DMS79 (cell line): ENCODE data around the gene MMGT1.

ENCODE experiments used
- DNase-seq: peaks from one replicate; lab custom pipeline; 2025; lab: John Stamatoyannopoulos, UW

Gene MMGT1

DNA sequence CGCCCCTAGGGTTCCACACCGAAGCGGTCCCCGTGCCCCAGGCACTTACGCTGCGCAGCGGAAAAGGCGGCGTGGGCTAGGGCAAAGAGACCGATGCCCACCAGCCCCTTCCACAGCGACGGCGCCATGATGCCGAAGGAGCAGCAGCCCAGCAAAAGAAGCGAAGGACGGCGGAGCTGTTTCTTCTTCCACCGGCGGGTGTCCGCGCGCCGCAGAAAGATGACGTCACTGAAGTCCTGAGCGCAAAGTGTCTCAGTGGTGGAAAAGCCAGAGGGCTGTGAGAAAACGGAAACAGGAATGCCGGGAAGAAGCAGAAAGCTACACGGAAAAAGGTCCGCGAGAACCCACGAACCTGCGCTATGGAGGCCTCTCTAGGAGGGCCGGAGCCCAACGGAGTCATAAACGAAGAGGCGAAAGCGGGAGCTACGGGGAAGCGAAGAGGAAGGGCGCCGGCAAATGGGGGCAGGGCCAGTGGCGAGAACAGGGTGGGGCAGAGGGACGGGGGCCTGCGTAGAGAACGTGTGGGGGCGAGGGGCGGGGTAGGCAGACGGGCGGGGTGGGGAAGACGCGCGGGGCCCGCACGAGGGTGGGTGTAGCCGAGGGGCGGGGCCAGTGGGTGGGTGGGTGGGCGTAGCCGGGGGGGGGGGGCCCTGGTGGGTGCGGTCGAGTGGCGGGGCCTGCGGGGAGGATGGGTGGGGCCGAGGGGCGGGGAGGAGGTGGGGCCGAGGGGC lies at the start of gene MMGT1:
Gene MMGT1, minus strand, starts transcription at position 441 of the 731 bp plus-strand sequence. Its CDS starts 313 bp downstream, at position 128.
- peak; percentile 60 for DNase-seq

DNA sequence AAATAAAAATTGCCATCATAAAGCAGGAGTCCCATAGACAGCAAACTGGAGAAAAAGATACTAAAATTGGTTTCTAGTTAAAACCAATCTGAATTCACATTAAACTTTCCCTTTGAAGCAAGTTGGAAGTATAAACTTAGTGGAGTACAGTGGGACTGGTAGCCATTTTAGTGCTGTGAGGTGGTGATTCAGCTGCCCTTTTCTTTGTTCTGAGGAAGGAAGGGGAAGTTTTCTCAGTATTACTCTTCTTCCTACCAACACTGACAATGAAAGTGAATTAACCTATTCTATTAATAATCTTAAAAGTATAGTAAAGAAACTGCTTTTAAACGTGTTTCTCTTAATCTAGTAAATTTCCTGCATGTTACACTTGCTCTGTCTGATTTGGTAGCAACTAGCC lies 48.1 kb upstream of the MMGT1 start:
- DNase-seq = no peak

DNA sequence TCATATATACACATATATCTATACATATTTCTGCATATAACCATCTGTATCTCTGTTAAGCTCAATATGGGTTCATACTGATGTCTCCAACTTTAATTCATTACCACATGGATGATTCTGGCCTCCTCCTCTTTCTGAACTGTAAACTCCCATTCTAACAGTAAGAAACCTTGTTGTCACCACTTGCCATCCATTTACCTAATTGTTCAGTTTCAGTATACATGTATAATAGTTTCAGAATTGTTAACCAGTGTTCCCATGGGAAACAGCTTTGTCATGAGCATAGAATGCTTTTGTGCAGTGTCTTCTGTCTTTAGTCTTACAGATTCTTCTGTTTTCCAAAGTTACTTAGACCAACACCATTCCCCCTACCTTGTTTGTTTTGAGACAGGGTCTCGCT lies 47.4 kb upstream of the MMGT1 start:
- DNase-seq = no peak

DNA sequence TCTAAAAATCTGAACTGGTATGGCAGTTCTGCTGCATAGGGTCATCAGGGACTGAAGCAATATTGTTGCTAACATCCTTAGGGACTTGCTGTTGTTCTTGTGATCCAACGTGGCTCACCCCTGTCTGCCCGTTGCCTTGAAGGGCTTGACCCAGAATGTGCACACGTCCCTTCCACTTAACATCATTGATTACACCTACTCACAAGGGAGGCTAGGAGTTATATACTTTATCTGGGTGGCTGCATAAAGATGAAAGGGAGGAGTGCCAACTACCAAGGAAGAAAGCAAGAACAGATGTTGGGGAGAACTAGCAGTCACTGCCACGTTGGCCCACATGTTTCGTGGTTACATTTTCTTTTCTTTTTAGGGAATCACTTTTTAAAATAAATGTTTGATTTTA lies 45.4 kb upstream of the MMGT1 start:
- DNase-seq = no peak

DNA sequence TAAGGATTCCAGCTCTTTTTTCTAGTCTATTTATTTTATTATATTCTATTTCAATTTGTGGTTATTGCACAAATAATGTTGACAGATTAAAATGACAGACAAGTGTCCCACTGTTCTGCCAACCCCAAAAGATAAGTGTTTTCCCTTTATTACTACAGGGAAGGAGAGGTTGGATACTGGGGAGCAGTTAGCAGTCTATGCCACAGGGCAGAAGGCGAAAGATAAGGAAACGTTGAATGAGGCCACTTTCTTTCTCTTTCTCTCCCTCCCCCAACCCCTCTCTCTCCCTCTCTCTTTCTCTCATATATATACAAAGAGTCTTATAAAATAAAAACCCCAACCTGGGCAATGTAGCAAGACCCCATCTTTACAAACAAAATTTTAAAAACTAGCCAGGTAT lies 43.1 kb upstream of the MMGT1 start:
- no peak for DNase-seq

DNA sequence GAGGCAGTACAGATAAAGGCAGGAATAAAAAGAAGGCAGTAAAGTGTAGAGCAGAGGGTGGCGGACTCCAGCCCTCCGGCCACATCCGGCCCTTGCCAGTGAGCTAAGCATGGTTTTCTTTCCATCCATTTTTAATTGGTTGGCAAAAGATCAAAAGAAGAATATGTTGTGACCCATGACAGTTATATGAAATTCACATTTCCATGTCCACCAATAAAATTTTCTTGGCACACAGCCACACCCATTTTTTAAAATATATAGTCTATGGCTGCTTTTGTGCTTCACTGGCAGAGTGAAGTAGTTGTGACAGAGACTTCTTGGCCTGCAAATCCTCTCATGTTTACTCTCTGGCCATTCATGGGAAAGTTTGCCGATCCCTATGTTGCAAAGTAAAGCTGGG lies 41.2 kb upstream of the MMGT1 start:
- no peak for DNase-seq

DNA sequence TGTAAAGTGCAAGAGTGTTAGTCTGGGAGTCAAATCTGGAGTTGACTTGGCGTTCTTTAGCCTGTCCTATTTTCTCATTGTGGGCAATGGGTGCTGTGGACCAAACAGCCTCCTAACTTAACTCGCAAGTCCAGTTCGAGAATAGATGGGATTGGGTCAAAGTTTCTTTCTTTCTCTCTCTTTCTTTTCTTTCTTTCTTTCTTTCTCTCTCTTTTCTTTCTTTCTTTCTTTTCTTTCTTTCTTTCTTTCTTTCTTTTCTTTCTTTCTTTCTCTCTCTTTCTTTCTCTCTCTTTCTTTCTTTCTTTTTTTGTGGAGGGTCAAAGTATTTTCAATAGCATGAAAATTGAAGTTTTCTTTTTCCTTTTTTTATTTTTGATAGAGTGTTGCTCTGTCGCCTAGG lies 14.5 kb upstream of the MMGT1 start:
- no peak for DNase-seq

DNA sequence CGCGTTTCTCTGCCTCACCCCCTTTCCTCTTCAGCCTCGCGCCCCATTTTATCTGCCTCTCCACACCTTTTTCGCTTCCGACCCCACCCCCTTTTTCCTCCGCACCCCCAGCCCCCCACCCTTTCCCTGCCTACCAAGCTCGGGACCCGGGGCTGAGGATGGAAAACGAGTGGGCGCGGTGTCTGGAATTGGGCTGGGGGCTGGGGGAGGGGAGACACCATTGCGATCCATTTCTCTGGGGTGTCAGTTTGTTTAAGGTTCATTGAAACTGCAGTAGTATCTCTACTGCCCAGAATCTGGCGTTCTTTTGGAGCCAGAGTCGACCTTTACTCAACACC lies 12.2 kb upstream of the MMGT1 start:
- no peak for DNase-seq

DNA sequence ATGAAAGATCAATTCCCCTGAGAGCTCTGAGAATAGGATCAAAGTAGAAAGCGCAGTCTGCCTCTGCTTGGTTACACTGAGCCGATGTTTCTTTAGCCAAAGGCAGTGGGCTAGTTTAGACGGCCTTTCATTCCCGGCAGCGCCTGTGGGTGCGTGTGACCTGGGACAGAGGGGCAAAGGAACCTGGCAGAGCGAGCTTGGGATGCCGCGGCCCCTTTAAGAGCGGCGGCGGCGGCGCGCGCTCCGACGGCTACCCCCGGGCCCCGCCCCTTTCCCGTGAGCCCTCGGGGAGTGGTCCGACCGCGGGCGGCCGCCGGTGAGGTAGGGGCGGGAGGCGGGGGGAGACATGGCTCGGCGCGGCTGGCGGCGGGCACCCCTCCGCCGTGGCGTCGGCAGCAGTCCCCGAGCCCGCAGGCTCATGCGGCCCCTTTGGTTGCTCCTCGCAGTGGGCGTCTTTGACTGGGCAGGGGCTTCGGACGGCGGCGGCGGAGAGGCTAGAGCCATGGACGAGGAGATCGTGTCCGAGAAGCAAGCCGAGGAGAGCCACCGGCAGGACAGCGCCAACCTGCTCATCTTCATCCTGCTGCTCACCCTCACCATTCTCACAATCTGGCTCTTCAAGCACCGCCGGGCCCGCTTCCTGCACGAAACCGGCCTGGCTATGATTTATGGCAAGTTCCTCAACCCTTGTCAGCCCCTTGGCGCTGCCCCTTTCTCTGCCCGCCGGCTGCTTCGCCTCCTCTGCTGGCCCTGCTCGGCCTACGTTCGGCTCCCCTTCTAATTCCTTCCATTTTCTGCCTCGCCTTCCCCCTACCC lies 11.6 kb upstream of the MMGT1 start, which contains the start of gene SLC9A6:
Gene SLC9A6, plus strand, starts transcription at position 279 of the 816 bp plus-strand sequence. Its CDS starts 224 bp downstream, at position 503.
- DNase-seq = peak; percentile 32

DNA sequence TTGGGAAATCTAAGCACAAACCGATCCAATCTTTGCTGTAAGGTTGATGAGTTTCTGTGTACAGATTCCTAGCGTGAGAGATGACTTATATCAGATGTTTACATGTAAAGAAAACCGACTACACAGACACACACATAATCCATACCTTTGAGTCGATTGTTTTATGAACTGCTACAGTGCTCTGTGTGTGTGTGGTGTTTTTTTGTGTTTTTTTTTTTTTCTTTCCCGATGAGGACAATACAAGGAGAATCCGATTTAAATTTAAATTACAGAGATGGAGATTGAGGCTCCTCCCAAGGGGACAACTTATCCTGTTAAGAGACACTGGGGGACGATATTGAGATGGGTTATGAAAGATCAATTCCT lies 11.0 kb upstream of the MMGT1 start:
- DNase-seq = no peak

DNA sequence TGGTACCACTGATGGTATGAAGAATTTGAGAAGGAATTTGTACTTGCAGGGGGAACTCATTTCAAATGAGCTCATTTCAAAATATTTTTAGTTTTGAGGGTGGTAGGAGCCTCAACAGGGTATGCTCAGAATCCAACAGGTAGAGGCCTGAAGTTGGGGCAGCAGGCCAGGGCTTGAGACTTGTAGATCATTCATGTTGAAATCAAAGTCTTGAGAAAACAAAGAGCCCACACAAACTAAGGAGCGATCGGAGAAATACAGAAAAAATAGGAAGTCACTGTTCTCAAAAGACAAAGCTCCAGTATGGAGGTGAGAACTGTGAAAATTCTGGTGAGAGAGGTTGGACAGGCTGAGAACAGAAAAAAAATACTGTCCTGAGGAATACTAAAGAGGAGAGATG lies 10.5 kb upstream of the MMGT1 start:
- no peak for DNase-seq

DNA sequence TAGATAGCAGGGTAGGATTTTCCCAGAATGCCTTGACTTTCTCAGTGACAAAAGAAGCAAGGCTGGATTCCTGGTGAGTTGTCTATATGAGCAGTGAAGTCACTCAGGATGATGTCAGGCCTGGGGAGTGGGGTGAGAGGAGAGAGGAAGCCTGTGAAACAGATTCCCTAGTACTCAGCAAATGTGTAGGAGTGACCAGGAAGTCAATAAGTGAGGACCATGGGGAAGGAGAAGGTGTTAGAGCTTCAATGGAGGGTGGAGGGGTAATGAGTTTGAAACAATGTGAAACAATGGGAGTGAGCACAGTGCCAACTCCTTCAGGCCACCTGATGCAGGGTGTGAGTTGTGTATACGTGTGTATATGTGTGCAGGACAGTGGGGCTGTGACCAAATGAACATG lies 9.1 kb upstream of the MMGT1 start:
- DNase-seq = no peak

DNA sequence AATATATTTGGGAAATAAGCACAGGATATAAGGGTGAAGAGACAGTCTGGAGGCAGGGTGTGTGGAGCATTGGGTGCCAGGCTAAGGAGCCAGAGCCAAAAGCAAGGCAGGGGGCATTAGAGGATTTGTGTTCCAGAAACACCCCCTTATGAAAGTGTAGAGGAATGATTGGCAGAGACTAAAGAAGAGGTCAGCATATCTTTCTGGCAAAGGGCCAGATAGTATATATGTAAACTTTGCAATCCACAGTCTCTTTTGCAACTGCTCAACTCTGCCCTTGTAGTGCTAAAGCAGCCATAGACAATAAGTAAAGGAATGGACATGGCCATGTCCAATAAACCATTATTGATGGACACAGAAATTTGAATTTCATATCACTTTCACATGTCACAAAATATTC lies 7.9 kb upstream of the MMGT1 start:
- DNase-seq = no peak

DNA sequence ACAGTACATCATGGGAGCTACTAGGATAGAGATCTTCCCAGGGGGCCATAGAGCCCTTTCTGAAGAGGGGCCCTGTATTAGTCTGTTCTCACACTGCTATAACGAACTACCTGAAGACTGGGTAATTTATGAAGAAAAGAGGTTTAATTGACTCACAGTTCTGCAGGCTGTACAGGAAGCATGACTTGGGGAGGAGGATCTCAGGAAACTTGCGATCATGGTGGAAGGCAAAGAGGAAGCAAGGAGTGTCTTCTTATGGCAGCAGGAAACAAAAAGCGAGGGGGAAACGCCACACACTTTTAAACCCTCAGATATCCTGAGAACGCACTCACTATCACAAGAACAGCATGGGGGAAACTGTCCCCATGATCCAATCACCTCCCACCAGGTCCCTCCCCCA lies 7.2 kb upstream of the MMGT1 start:
- DNase-seq = no peak

DNA sequence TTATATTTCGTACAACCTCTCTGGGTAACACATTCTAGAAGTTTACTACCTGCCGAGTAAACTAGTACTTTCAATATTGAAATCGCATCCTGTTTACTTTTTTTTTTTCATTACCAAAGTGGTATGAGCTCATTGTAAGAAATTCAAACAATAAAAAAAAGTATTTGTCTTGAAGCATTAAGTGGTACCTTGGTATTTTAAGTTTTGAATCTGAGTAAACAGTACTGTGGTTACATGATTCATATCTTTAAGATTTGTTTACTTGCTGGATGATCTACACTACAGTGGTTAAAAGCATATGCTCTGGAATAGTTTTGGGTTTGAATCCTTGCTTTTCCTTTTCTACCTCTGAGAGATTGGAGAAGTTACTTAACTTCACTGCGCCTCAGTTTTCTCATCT lies 3.8 kb upstream of the MMGT1 start:
- DNase-seq = no peak

DNA sequence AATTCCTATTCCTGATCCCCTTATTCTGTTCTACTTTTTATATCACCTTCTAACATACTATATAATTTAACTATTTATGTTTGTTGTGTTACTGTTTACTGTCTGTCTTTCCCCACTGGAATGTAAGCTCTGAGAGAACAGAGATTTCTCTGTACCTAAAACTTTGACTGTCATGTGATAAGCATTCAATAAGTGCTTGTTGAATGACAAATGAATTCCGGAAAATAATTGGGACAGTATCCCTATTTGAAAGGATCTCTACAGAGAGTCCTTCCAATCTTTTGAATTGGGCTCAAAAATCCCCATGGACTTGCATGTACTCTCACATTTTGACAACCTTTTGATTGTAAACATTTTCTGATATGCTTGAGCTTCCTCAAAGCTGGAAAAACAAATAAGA lies 1.6 kb upstream of the MMGT1 start:
- DNase-seq = no peak

DNA sequence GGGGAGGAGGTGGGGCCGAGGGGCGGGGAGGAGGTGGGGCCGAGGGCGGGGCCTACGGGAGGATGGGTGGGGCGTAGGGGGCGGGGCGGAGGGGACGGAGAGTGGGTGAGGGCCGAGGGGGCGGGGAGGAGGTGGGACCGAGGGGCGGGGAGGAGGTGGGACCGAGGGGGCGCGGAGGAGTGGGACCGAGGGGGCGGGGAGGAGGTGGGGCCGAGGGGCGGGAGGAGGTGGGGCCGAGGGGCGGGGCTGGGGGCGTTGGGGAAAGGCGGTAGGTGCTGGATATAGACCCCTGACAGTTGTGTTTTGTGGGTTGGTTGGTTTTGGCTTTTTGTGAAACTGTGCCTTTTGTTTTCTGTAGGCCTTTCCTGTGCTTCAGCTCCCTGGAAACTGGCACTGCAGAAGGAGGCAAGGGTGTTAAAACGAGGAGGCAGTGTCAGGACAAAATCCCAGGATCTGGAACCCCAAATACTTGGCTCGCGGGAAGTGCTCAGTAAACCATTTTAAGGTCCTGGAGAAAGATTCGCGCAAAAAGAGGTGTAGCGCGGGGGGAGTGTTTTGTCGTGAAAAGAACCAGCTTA lies 580 bp upstream of the MMGT1 start:
- no peak for DNase-seq

DNA sequence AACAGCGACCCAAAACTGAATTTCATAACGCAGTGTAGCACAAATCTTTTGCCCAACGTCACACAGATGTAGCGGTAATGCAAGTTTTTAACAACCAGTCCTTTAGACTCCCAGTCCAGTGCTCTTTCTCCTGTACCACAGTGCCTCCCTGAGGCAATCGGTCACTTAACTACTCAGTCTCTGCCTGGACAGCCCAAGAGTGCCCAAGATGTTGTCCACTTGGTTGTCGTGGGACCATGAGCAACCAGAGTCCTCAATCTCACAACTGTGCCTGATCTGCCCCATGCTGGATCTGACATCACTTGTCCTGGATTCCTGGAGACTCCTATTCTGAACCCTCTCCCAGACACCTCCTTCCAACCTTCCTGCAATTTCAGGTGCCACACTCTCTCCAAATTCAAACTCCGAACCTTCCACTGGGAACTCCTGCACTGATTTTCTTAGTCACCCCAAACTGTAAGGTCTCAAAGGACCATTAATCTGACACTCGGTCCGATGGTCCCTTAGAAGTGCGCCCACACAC lies 702 bp downstream of the MMGT1 start:
- DNase-seq = no peak

DNA sequence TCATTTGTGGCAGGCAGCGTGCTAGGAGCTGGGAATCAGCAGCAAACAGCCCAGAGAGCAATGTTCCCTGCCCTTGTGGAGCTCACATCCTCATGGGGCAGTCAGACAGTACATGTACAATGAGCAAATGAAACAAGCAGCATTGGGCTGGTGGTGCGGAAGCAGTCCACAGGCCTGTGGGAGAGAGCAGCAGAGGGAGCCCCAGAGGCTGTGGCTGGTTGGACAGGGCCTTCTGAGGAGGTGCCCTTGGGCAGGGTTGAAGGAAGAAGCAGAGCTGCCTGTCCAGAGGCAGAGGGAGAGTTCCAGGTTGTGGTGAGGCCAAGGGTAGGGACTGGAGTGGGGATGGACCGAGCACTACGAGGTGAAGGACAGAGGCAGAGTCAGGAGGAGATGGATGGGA lies 22.5 kb downstream of the MMGT1 start:
- no peak for DNase-seq

DNA sequence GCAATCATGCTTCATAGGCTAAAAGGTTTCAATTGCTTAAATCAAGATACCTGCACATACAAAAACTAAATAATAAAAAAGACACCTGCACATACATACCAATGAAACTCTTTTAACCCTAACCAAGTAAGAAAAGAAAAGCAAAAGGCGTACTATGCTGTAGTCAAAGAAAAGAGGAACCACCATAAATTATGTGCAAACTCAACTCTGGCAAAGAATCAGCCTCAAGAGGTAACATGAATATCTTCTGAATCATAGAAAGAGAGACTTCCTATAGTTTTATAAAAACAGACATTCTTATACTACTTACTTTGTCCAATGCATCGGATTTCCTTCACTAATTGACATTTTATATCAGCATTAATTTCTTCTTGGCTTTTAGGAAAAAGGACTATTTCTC lies 29.3 kb downstream of the MMGT1 start:
- no peak for DNase-seq

DNA sequence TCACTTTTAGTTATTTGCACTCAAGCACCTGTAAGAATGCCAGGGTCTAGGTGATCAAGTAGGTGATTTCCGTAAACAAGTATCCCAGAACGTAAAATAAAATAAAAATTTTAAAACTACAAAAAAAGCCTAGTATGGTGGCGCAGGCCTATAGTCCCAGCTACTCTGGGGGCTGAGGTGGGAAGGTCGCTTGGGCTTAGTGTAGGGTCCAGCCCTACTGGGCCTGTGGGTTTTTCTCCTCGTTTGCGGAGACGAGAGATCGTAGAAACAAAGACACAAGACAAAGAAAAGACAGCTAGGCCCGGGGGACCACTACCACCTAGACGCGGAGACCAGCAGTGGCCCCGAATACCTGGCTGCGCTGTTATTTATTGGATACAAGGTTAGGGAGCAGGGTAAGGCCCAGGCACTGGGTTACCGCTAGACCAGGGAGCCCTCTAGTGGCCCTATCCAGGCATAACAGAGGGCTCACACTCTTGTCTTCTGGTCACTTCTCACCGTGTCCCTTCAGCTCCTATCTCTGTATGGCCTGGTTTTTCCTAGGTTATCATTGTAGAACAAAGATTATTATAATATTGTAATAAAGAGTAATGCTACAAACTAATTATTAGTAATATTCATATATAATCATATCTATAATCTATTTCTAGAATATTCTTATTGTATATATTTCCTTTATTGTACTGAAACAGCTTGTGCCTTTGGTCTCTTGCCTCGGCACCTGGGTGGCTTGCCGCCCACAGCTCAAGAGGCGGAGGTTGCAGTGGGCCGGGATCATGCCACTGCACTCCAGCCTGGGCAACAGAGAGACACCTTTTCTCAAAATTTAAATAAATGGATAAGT lies 41.9 kb downstream of the MMGT1 start:
- DNase-seq = no peak

DNA sequence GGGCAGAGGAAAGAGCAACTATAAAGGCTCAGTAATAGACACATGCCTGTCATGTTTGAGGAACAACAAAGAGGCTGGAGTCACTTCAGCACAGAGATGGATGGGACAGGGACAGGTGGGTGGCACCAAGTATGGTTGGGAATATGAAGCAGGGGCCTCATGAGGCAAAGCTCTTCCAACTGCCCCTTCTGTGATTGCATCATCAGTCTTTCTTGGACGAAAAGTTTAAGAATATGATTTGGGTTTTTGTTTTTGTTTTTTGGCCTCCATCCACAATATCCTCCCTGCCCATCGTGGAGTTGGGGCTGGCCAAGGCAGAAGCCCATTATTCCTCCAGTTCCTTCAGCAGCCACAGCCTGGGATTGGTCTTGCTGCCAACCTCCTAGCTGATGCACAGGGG lies 45.9 kb downstream of the MMGT1 start:
- DNase-seq = no peak
